GM19452 (cell line): Measurements from ENCODE around the gene AFF3.
"Not testable (repeated sequence)": the region's sequence is repeated elsewhere in the genome, so short reads cannot be mapped to it uniquely, and the experiment has no call there.

Experiments used
- ATAC-seq: cut with Tn5 transposase; IDR thresholded peaks from one replicate; pipeline ENCODE4 v1.9.1; 2021; ENCODE audit not compliant: unreplicated experiment

The AFF3 gene

GRCh38 chr2:99520813-99521212 lies 621.6 kb downstream of the AFF3 start:
- ATAC-seq = no peak

- ATAC-seq = no peak
Measured at GRCh38 chr2:99520195-99520594, 622.2 kb downstream of the AFF3 start.

GRCh38 chr2:99514357-99514756 lies 628.0 kb downstream of the AFF3 start:
- ATAC-seq = no peak

GRCh38 chr2:99512181-99512591 lies 630.2 kb downstream of the AFF3 start:
- ATAC-seq = no peak

GRCh38 chr2:99509387-99509786 lies 633.0 kb downstream of the AFF3 start:
- ATAC-seq = no peak

GRCh38 chr2:99507937-99508818 lies 634.2 kb downstream of the AFF3 start:
- no peak for ATAC-seq

- ATAC-seq = no peak
Measured at GRCh38 chr2:99504844-99505584, 637.4 kb downstream of the AFF3 start.

- not testable (repeated sequence) for ATAC-seq
Measured at GRCh38 chr2:99503662-99504416, 638.6 kb downstream of the AFF3 start.

- no peak for ATAC-seq
Measured at GRCh38 chr2:99496021-99496420, 646.4 kb downstream of the AFF3 start.
